GM21737 (cell line): ENCODE results near the gene NPTN.
"Not testable (repeated sequence)": the region's sequence is repeated elsewhere in the genome, so short reads cannot be mapped to it uniquely, and the experiment has no call there.

Experiments
- ATAC-seq: cut with Tn5 transposase; IDR thresholded peaks from one replicate; pipeline ENCODE4 v1.9.1; 2021; ENCODE audit warnings: mild to moderate bottlenecking, moderate library complexity; ENCODE audit not compliant: unreplicated experiment

NPTN gene

GRCh38 chr15:73601451-73602445 lies 31.4 kb downstream of the NPTN start:
- no peak for ATAC-seq

GRCh38 chr15:73600413-73601335 lies 32.5 kb downstream of the NPTN start:
- ATAC-seq, result no peak

- ATAC-seq, result no peak
Observed at GRCh38 chr15:73599934-73600333, 33.3 kb downstream of the NPTN start.

GRCh38 chr15:73598530-73599160 lies 34.5 kb downstream of the NPTN start:
- no peak for ATAC-seq

GRCh38 chr15:73597036-73597638 lies 36.1 kb downstream of the NPTN start:
- ATAC-seq, result no peak

- no peak for ATAC-seq
Observed at GRCh38 chr15:73596174-73596573, 37.0 kb downstream of the NPTN start.

GRCh38 chr15:73594109-73594508 lies 39.1 kb downstream of the NPTN start:
- ATAC-seq, result no peak

- no peak for ATAC-seq
Observed at GRCh38 chr15:73593304-73594074, 39.7 kb downstream of the NPTN start.

GRCh38 chr15:73590263-73590662 lies 42.9 kb downstream of the NPTN start:
- ATAC-seq, result no peak

- no peak for ATAC-seq
Observed at GRCh38 chr15:73589766-73590165, 43.4 kb downstream of the NPTN start.

- no peak for ATAC-seq
Observed at GRCh38 chr15:73585871-73586654, 47.1 kb downstream of the NPTN start.

GRCh38 chr15:73584699-73585420 lies 48.3 kb downstream of the NPTN start:
- no peak for ATAC-seq

- ATAC-seq, result no peak
Observed at GRCh38 chr15:73583544-73583943, 49.6 kb downstream of the NPTN start.

GRCh38 chr15:73582851-73583379 lies 50.3 kb downstream of the NPTN start:
- ATAC-seq, result no peak

GRCh38 chr15:73578026-73578425 lies 55.2 kb downstream of the NPTN start:
- no peak for ATAC-seq

GRCh38 chr15:73577593-73577992 lies 55.6 kb downstream of the NPTN start:
- not testable (repeated sequence) for ATAC-seq

GRCh38 chr15:73575636-73576247 lies 57.4 kb downstream of the NPTN start:
- ATAC-seq, result no peak

GRCh38 chr15:73573572-73573971 lies 59.6 kb downstream of the NPTN start:
- no peak for ATAC-seq
